ELF-1 (cell line): ENCODE data around the gene HCFC1.
A peak's percentile ranks its signal among the peaks of the same experiment; 100 is the strongest.

Experiments used
- DNase-seq: peaks from one replicate; pipeline ENCODE4 v3.0.0-alpha.2; 2016; ENCODE audit warnings: low read depth, low spot score

The HCFC1 gene

GRCh38 chrX:153905481-153906095, 66.0 kb downstream of the HCFC1 start:
- no peak for DNase-seq

- no peak for DNase-seq
Measured at GRCh38 chrX:153903991-153904957, 67.3 kb downstream of the HCFC1 start, which contains the start of gene AVPR2. Gene AVPR2 (plus strand): TSS chrX:153904673. CDS start chrX:153905146, 473 bp downstream.

GRCh38 chrX:153903238-153903980, 68.2 kb downstream of the HCFC1 start:
- peak; percentile 18 for DNase-seq

GRCh38 chrX:153902385-153902784, 69.2 kb downstream of the HCFC1 start:
- peak; percentile 3 for DNase-seq

- DNase-seq: peak; percentile 1
Measured at GRCh38 chrX:153901753-153902140, 69.9 kb downstream of the HCFC1 start.

GRCh38 chrX:153900831-153901752, 70.5 kb downstream of the HCFC1 start:
- DNase-seq: peak; percentile 88

- DNase-seq: no peak
Measured at GRCh38 chrX:153897899-153898298, 73.7 kb downstream of the HCFC1 start.
